ENCODE data around the gene GALNT16. TPM values are rescaled to one million over a fixed set of nuclear protein-coding genes. Genes with fewer than 3 reads are reported as not detected.
"Not testable (repeated sequence)": the region's sequence is repeated elsewhere in the genome, so short reads cannot be mapped to it uniquely, and the experiment has no call there.

The GALNT16 gene
- total RNA-seq (2014; rRNA removed; shearing (Covaris generic)), result 22.7 and 23.9 TPM in 2 replicates
- polyA plus RNA-seq (2014; cell fraction: nucleus; rRNA removed), result 28.8 and 46.1 TPM in 2 replicates

GRCh38 chr14:69259527-69260189 is at the start of gene GALNT16:
Gene GALNT16 (plus strand): TSS chr14:69260158. CDS start chr14:69260291, 133 bp downstream.
- peak; percentile 24 for DNase-seq (ENCODE audit: extremely low read depth, low read depth)

GRCh38 chr14:69214393-69214792 is 45.6 kb upstream of the GALNT16 start:
- no peak for DNase-seq (ENCODE audit: extremely low read depth, low read depth)

GRCh38 chr14:69217663-69218062 is 42.3 kb upstream of the GALNT16 start:
- not testable (repeated sequence) for DNase-seq (ENCODE audit: extremely low read depth, low read depth)

- DNase-seq (ENCODE audit: extremely low read depth, low read depth), result no peak
Observed at GRCh38 chr14:69224946-69225345, 35.0 kb upstream of the GALNT16 start.

GRCh38 chr14:69226178-69226577 is 33.8 kb upstream of the GALNT16 start:
- DNase-seq (ENCODE audit: extremely low read depth, low read depth), result no peak

- DNase-seq (ENCODE audit: extremely low read depth, low read depth), result no peak
Observed at GRCh38 chr14:69226736-69227135, 33.2 kb upstream of the GALNT16 start.

- no peak for DNase-seq (ENCODE audit: extremely low read depth, low read depth)
Observed at GRCh38 chr14:69231486-69231885, 28.5 kb upstream of the GALNT16 start.

GRCh38 chr14:69232388-69232787 is 27.6 kb upstream of the GALNT16 start:
- DNase-seq (ENCODE audit: extremely low read depth, low read depth), result no peak

- DNase-seq (ENCODE audit: extremely low read depth, low read depth), result no peak
Observed at GRCh38 chr14:69234106-69234505, 25.9 kb upstream of the GALNT16 start.

GRCh38 chr14:69235708-69236107 is 24.2 kb upstream of the GALNT16 start:
- DNase-seq (ENCODE audit: extremely low read depth, low read depth), result no peak

GRCh38 chr14:69237142-69237541 is 22.8 kb upstream of the GALNT16 start:
- DNase-seq (ENCODE audit: extremely low read depth, low read depth), result no peak

- DNase-seq (ENCODE audit: extremely low read depth, low read depth), result no peak
Observed at GRCh38 chr14:69237584-69237983, 22.4 kb upstream of the GALNT16 start.

- DNase-seq (ENCODE audit: extremely low read depth, low read depth), result no peak
Observed at GRCh38 chr14:69238883-69239282, 21.1 kb upstream of the GALNT16 start.

- DNase-seq (ENCODE audit: extremely low read depth, low read depth), result no peak
Observed at GRCh38 chr14:69240527-69241173, 19.3 kb upstream of the GALNT16 start.

GRCh38 chr14:69241577-69241976 is 18.4 kb upstream of the GALNT16 start:
- no peak for DNase-seq (ENCODE audit: extremely low read depth, low read depth)

- DNase-seq (ENCODE audit: extremely low read depth, low read depth), result peak; percentile 66
Observed at GRCh38 chr14:69242311-69243224, 17.4 kb upstream of the GALNT16 start.

GRCh38 chr14:69244946-69245345 is 15.0 kb upstream of the GALNT16 start:
- no peak for DNase-seq (ENCODE audit: extremely low read depth, low read depth)

GRCh38 chr14:69246331-69246730 is 13.6 kb upstream of the GALNT16 start:
- DNase-seq (ENCODE audit: extremely low read depth, low read depth), result no peak

GRCh38 chr14:69247676-69248440 is 12.1 kb upstream of the GALNT16 start:
- no peak for DNase-seq (ENCODE audit: extremely low read depth, low read depth)

- DNase-seq (ENCODE audit: extremely low read depth, low read depth), result no peak
Observed at GRCh38 chr14:69249603-69250002, 10.4 kb upstream of the GALNT16 start.

All from NCI-H460 (cell line).